ENCODE data around the gene USP40.

Gene USP40

DNA sequence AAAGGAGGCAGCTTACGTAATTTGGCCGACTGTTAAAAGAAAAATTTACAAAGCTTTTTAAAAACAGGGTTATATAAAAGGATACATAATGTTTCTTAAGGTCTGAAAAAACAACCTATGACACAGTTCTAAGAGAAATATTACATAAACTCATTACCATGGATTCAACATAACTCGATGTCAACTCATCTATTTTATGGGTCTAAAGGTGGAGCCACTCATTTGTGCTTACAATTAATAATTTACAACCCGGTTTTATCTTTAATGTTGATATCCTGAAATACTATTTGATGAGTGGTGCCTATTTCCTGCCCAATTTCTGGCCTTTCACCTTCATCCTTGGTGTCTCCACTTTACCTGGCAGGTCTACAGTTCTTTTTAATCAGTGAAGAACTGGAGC, 15.1 kb downstream of the USP40 start:
- no peak for DNase-seq (ENCODE audit: low read depth)

DNA sequence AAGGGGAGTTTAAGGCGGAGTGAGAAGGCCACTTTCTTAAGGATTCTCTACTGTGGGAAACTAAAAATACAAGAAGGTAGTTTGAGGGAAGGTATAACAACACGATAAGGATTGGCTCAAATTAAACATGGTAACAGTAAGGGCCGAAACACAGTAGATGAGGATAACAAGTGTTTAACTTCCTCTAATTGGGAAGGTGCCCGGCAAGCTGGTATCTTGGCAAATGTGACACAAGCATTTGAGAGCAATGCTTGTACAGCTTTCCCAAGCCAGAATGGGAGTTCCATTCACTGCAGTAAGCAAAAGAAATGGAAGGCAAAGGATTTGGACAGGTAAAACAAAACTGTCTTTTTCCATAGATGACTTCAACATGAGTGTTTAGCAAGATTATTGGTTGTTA, 19.8 kb downstream of the USP40 start:
- DNase-seq (ENCODE audit: low read depth), result no peak

DNA sequence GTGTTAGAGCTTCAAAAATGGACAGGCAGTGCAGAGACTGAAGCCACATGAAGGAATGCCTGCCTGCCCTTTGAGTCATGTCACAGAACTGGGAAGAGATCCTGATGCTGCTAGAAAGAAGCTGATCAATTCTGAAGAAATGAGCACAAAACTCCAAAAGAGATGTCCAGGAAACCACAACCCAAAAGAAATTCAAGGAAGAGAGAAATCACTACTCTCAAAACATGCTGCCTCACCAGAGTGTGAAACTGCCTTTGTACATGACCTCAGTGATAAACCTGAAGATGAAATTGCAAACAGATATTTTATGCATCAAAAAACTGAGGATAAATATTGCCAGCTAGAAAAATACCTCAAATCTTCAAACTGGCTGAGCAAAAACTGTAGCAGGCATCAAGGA, 20.5 kb downstream of the USP40 start:
- no peak for DNase-seq (ENCODE audit: low read depth)

DNA sequence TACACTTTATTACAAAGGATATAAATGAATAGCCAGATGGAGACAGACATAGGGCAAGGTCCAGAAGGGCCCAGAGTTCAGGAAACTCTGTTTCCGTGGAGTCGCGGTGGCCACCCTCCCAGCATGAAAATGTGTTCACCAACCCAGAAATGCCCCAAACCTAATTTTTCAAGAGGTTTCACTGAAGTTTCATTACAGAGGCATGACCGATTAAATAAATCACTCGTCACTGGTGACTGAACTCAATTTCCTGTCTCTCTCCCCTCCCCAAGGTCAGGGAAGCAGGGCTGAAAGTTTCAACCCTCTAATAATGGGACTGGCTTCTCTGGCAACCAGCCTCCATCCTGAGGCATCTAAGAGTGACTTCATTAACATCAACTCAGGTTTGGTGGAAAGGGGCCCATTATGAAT, 22.4 kb downstream of the USP40 start:
- DNase-seq (ENCODE audit: low read depth), result no peak

DNA sequence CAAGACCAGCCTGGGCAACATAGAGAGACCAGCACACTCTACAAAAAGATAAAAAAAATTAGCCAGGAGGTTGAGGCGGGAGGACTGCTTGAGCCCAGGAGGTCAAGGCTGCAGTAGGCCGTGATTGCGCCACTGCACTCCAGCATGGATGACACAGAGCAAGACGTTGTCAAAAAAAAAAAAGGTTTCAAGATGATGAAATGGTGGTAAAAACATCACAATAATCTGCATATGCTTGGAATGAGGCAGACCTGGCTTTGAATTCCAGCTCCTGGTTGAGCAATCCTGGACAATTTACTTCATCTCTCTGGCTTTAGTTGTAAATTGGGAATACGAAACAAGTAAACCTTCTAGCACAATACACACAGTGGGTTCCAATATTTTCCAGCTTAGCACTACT, 24.1 kb downstream of the USP40 start:
- DNase-seq (ENCODE audit: low read depth), result no peak

DNA sequence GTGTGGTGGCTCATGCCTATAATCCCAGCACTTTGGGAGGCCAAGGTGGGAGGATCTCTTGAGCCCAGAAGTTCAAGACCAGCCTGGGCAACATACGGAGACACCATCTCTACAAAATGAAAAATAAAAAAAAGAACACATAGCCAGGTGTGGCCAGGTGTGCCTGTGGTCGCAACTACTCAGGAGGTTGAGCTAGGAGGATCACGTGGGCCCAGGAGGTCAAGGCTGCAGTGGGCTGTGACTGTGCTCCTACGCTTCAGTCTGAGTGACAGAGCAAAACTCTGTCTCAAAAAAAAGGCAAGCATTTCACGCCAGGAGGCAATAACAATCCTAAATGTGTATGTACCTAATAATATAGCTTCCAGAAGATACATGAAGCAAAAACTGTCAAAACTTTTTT, 27.8 kb downstream of the USP40 start:
- no peak for DNase-seq (ENCODE audit: low read depth)

DNA sequence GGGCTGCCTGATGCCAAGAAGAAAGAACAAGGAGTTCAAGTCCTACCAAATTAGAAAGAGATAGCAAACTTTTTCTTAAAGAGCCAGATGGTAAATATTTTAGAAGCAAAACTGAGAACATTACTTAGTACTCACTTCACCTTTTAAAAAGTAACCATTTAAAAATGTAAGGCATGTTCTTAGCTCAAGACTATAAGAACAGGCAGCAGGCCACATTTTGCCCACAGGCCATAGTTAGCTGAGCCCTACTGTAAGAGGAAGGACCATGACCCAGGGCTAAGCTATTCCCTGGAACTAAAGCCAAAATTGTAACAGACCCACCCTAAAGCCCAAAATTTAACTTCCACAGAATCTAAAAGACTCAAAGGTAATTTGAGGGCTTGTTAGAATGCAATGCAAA, 31.3 kb downstream of the USP40 start:
- no peak for DNase-seq (ENCODE audit: low read depth)

DNA sequence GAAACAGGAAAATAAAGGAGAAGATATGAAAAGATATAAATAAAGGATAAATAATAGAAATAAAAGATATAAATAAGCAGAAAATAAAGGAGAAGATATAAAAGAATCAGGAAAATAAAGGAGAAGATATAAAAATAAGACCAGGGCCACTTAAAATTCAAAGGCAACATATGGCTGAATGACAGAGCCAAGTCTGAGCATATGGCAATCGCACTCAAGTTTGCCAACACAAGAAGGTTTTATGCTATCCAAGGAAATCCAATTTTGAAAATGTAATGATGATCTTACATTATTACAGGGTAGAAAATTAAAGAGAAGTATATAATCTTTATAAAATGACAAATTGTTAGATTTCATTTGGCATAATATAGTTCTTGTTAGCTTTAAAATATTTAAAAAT, 33.6 kb downstream of the USP40 start:
- no peak for DNase-seq (ENCODE audit: low read depth)

DNA sequence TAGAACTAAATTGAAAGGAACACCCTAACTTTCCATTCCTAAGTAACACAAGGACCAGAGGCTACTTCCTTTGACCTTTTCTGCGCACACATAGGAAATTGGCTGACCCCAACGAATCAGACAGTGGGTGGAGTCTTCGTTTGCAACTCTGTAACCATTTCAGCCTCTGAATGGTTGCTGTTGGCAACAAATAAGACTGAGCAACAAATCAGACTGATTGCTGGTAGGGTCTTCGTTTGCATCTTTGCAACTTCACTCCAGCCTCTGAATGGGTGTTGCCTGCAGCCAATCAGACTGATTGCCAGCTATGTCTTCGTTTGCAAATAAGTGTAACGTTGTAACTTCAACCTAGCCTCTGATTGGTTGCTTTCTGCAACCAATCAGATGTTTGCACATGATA, 34.6 kb downstream of the USP40 start:
- no peak for DNase-seq (ENCODE audit: low read depth)

DNA sequence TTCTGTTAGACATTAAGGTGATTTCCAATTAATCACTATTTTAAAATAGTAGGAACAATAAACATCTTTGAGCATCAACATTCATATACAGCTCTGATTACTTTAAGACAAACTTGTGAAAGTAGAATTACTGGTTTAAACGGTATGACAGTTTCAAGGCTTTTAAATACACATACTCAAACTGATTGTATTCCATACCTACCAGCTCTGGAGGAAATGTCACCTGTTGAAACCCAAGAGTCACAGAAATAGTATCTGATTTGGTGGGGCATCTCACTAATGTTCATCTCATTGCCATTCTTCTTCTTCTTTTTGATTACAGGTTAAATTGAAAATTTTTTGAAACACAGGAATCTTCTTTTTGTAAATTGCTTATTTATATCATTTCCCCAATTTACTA, 36.2 kb downstream of the USP40 start:
- no peak for DNase-seq (ENCODE audit: low read depth)

DNA sequence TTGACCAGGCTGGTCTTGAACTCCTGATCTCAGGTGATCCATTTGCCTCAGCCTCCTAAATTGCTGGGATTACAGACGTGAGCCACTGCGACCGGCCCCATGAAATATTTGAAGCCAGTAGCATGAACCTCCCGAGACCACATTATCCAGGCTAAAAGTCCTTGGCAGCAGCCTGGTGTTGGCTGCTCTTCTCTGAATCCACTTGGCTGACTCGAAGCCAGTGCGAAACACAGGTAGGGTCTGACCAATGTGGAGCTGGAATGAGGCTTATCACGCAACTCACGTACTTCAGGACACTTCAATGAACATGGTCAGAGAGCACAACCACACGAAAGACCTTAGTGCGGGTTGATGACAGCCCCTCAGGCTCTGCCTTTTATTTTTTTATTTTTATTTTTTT, 38.4 kb downstream of the USP40 start:
- no peak for DNase-seq (ENCODE audit: low read depth)

DNA sequence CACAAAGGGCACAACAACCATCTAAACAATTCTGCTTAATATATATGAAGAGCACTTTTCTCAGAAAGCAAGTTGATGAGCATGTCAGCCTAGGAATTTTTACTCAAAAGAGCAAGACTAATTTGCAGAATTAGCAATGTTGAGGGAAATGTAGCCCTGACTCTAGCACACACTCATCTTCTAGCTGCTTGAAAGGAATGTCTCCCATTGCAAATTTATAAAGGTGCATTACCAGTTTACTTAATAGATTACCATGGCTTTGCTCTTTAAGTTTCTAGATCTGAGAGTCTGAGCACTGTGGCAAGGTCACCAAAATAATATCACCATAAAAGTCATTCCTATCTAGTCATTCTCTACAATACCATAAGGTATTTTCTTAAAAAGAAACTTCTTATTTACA, 40.8 kb downstream of the USP40 start:
- no peak for DNase-seq (ENCODE audit: low read depth)

DNA sequence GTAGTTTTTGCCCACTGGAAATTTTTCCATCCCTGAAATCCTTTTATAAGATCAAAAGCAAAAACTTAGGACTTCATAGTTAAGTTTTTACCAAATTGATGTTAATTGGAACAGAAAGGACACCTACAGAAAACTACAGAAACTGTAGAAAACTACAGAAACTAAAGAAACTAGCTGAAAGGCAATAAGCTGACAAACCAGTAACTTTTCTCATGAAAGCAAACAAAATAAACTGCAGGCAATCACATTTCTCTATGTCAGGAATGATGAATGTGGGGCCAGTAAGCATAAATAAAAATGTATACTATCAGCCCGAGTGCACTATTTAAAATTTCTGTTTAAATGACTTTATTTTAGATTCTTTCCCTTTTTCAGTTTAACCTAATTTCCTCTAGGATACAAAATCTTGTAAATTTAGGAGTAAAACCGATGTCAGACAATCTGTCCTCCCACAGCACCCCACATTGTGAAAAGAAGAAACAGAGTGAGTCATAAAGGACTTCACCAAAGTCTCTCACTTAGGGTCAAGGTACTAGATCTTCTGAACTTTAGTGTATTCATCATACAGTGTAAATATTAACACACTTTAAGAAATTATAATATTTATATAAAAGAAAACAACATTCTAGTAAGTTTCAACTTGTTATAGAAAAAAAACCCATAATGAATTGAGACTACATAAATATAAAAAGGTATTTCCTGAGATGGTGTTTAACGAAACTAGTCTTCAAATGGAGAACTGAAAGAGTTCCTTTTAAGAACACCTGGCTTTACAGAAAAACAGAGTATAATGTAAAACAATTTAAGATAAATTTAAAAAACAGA, 46.6 kb downstream of the USP40 start:
- DNase-seq (ENCODE audit: low read depth), result no peak

DNA sequence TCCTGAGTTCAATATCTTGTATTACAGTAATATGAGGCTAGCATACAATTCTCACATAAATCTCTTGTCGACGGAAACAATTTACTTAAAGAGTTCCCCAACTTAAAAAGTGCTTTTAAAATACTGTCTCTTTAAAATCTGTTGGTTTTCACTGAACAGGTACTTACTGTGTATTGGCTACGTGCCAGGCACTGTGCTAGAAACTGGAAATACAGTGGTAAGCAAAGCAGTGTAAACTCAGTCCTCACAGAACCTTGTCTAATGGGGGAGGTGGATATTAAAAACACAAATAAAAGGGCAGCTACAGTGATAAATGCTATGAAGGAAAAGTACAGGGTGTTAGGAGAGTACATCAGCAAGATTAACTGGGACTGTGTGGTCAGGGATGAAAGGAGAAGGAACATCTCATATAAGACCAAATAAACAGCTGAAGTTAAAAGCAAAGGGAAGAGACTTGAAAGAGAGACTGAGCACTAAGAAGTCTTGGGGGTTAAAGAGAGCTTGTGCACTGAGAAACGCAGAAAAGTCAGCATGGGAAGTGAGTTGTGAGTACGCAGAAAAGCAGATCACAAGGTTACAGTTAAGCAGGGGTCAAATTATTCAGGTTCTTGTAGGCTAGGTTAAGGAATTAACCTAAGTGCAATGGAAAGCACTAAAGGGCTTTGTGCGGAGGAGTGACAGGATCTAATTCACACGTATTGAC, 52.5 kb downstream of the USP40 start:
- no peak for DNase-seq (ENCODE audit: low read depth)

DNA sequence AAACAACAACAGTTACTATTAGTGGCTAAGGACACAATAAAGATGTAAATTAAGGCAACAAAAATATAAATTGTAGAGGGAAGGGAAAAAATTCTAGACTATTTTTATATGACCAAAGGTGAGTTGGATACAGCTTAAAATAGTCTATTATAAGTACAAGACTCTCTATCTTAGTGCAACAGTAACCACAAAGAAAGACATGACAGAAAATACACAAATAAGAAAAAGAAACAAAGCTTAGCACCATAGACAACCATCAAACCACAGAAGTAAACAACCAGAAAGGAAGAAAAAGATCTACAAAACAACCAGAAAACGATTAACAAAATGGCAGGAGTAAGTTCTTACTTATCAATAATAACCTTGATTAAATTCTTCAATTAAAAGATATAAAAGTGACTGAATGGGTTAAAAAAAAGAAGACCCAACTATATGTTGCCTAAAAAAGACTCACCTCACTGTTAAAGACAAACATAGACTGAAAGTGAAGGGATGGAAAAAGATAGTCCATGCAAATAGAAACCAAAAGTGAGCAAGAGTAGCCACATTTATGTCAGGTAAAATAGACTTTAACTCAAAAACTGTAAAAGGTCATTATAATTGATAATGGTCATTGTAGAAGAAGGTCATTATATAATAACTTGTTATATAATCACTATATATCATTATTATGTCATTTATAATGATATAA, 62.5 kb downstream of the USP40 start:
- no peak for DNase-seq (ENCODE audit: low read depth)

DNA sequence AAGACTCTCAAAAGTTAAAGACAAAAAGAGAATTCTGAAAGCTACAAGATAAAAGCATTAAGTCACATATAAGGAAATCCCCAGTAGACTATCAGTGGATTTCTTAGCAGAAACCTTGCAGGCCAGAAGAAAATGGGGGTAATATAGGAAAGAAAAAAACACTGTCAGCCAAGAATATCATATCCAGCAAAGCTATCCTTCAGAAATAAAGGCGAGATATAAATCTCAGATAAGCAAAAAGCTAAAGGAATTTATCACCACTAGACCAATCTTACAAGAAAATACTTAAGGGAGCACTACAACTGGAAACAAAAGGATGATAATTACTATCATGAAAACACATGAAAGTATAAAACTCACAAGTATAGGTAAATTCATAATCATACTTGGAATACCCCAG, 63.1 kb downstream of the USP40 start:
- no peak for DNase-seq (ENCODE audit: low read depth)

DNA sequence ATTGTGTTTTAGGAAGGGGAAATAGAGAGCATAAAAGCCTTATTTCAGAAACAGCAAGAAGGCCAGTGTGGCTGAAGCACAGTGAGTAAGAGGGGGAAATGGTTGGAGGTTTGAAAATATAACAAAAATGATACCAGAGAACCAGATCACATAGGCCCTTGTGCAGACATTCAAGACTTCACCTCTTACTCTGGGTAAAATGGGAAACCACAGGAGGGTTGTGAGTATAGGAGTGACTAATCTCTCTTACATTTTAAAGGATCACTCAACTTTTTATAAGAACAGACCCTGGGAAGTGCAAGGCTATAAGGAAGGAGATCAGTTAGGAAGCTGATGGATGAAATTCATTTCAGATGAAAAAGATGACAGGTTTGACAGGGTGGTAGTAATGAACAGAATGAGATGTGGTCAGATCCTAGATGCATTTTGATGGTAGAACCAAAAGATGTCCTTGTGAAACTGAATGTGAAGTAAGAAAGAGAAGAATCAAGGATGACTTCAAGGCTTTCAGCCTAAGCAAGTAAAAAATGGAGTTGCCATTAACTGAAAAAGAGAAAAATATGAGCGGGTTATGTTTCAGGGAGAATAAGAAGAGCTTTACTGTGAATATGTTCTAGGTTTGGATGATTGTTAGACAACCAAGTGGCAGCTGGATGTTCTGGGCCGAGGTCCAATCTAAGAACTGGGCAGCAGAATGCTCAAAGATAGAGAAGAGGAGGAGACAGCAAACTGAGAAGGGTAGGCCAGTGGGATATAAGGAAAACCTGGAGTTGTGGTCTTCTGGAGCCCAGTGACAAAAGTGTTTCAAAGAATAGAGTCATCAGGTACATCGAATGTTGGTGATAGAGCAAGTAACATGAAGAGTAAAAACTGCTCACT, 65.1 kb downstream of the USP40 start:
- no peak for DNase-seq (ENCODE audit: low read depth)

DNA sequence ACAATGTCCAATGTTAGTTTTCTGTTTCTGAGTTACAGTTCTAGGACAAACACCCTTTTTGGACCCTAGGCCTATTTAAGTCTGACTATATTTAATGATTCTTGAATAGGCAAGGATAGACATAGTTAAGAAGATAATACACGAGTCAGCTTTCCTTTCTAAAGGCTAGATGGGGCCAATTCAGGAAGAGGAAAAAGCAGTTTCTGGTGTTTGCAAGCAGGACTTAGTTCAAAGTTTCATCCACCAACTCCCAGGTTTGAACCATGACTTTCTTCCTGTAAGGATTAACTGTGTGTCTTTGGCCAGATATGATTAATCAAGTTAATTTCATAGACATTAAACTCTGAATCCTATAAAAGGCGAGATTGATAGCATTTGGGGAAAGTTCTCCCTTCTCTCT, 66.7 kb downstream of the USP40 start:
- no peak for DNase-seq (ENCODE audit: low read depth)

DNA sequence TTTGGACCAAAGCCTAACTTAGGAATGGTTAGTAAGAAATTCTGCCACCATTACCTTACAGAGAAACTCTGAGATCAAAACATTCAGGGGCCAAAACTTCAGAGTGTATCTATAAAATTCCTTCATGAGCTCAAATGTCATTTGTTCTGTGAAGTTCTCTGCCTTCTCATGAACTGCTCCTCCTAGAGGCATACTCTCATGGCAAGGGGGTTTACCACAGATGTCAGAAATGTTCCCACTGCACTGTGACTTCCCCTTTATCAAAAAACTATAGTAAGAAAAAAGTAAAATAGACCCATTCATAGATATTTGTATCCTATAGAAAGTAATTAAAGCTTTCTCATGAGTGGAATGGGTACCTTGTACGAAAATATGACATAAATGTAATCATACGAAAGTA, 68.5 kb downstream of the USP40 start:
- DNase-seq (ENCODE audit: low read depth), result no peak

DNA sequence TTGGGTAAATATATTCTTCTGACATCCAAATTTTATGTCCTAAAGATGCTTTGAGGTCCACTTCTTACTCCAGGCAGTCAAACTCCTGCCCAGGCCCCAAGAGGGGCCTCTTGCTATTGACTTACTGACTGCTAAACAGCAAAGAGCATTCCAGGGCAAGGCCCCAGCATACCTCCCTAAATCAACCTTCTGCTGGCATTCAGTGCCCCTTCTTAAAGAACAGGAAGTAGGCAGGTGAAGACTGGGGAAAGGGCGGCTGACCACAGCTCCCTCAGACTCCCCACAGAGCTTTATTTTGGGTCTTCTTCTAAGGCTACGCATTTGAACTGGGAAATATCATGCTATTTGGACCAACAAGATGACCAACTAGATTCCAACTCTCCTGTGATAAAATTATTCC, 68.9 kb downstream of the USP40 start:
- DNase-seq (ENCODE audit: low read depth), result no peak

DNA sequence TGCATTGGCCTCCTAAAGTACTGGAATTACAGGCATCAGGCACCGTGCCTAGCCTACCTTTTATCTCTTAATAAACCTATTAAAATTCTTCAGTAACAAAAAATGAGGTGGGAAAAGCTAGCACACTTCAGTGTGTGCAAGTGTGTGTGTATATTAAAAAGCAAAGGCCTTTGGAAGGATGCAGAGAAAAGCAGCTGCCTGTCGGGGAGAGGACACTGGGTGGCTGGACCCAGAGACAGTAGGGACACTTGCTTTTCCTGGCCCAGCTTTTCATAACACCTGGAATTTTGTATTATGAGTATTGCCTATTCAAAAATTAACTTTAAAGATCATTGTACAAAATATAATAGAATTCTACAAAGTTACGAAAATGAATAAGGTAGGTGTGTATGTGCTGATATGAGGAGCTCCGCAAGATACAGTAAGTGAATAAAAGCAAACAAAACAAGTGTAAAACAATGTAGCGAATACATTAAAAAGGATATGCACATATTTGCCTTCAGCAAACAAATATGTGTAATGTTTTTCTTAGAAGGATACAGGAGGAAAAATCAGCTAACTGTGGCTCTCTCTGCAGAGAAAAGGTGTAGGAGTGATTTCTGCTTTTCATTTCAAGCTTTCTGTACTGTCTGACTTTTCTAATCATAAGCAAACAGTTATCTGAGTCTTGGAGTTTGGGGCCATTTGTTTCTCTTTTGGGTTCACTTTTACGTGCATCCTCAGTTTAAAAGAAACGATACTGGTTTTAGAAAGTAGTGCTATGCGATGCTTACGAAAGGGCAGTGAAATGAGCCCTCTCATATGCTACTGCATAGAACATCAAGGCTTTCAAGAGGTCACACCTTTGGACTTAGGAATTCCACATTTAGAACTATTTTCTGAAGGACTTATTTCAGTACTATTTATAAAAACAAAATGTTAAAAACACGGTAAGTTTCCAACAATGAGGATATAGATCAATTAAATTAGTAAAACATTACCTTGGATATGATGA, 70.8 kb downstream of the USP40 start:
- DNase-seq (ENCODE audit: low read depth), result no peak
